HG03097 (cell line): ENCODE results near the gene RASGRF2.

Experiments
- ATAC-seq: cut with Tn5 transposase; IDR thresholded peaks from one replicate; pipeline ENCODE4 v1.9.1; 2021; ENCODE audit not compliant: unreplicated experiment, low FRiP score

Gene RASGRF2

DNA sequence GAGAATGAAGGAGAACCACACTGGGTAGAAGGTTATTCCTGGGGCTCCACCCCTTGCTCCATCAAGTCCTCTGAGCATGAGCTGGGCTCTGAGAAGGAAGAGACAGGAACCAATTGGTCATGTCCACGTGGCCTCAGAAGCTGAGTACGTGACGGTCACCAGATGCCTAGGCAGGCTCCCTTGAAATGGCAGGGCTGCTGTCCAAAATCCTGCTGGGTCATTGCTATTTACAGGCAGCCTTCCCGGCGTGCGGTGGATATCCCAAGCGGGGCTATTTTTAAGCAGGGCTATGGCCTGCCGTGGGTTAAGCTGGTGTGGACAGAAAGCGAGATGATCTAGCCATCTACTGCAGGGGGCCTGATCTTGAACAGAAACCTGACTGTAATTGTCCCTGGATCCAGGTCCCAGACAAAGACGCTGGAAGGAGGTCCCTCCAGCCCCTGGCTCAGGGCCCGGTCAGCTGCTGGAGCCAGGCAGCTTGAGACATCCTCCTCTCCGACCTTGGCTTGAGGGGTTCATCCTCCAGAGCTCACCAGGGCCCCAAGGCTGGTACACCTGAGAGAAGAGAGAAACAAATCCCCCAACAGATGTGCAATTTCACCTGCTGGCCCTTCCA, 272.4 kb downstream of the RASGRF2 start:
- ATAC-seq = no peak

DNA sequence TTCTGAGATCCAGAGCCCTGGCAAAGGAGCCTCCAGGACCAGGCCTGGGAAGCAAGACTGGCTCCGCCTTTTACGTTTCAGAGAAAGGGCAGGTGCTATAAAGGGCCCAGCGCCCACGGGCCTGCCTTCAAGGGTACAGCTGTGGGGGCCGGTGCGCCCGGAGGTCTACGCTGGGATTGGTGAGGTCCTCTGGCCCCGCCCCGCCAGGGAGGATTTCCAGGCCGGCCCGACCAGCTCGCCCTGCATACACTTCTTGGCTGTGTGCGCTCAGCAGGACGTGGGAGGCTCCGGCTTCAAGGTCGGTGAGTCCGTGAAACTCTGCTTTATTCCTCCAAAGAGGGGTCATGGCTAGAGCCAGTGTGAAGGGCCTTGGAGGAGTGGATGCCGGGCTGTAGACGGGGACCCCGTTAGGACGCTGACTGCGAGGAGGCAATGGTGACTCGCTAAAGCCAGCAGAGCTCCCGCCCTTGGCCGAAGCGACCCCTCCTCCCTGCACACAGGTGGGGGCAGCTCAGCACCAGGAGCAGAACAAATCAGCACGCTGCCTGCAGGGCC, 273.0 kb downstream of the RASGRF2 start, which contains the start of gene CKMT2:
Gene CKMT2, plus strand, starts transcription at position 243 of the 555 bp plus-strand sequence. CDS start 17,811 bp downstream, outside the sequence.
- ATAC-seq = no peak

DNA sequence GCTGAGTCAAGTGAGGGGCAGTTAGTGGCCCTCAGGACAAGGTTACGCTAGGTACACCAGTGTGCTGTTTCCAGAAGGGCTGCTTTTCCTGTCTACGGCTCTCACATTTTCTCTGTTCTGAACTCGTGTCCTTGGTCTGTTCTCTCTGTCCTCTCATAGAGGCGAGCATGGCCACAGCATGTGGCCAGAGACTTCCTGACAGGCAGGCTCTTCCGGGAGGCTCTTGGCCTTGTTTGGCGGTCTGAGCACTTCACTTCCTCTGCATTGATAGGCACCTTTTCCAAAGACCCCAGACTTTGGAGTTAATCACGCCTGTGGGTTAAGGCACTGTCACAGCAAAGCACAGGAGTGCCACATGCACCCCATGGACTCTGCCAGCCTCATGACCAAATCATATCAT, 274.1 kb downstream of the RASGRF2 start:
- no peak for ATAC-seq

DNA sequence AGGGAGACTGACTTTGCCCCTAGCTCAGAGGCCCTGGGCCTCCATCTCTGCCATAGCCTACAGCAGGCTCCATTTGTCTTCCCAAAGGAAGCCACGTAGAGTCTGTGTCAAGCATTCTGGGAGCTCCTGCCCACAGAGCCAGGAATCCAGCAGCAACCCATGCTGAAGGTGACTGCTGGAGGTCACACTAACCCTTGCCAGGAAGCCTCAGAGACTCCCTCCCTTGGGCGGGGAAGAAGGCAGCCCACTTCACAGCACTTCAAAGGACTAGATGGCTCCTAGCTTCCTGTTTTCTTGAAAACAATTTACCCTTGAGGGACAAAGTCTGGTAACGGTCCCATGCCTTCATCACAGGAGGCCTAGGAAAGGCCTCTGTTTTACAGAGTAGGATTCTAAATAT, 274.6 kb downstream of the RASGRF2 start:
- no peak for ATAC-seq

DNA sequence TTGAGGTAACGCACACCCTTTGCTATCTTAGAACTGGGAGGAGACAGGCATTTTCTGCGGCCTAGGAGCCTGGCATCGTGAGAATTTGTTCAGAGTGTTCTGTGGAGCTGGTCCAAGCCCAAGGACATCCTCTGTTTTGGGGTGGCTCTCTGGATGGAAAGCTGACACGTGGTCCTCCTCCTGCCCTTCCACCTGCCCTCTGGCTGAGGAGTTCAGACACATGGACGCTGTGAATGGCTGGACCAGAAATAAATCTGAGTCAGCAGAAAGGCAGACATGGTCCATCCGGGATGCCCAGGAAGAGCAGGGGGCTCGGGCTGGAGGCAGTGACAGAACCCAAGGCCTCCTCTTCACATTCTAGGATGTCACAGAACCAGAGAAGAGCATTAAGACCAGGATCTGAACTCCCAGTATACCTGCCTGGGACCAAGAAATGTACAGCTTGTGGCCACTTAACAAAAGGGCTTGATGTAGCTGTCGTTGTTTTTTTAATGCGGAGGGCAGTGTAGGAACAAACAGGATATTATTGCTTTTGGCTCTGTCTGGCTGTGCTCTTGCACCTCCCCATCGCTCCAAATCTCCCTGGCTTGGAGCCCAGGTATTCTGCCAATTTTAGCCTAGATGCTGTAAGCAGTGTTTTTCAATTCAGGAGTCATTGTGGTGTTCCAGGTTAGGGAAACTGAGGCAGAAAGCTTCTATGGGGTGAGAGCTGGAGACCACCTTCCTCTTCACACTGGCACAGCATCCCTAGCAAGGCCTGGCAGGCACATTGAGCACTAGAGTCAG, 275.3 kb downstream of the RASGRF2 start:
- no peak for ATAC-seq

DNA sequence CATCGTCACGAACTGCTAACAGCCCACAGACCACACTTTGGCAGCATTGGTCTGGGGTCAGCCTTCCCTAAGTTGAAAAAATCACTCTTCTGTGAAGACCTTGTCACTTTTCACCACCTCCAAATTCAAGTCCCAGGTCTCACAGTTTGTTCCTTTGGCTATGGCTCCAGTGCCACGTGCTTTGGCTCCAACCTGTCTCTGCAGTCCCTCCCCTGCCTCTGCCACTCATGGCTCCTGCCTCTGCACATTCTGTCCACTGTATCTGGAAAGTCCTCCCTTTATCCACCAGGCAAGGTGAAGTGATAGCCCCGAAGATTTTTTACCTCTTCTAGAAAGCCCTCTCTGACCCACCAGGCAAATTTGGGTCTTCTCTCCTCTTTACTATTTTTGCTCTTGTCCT, 278.3 kb downstream of the RASGRF2 start:
- ATAC-seq = no peak

DNA sequence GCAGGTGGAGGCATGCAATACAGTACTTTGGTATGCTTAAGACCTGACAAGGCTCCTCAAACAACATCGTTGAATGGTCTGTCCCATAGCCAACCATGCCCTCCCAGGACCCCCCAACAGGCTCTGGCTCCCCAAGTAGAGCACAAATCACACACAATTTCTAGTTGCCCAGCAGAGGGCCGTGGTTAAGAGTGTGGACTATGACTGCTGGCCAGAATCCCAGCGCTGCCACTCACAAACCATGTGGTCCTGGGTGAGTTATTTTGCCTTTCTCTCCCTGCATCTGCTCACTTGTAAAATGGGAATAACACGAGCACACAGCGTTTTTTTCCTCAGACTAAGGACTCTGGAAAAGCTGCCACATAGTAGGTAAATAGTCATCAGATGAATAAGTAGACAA, 279.4 kb downstream of the RASGRF2 start:
- no peak for ATAC-seq

DNA sequence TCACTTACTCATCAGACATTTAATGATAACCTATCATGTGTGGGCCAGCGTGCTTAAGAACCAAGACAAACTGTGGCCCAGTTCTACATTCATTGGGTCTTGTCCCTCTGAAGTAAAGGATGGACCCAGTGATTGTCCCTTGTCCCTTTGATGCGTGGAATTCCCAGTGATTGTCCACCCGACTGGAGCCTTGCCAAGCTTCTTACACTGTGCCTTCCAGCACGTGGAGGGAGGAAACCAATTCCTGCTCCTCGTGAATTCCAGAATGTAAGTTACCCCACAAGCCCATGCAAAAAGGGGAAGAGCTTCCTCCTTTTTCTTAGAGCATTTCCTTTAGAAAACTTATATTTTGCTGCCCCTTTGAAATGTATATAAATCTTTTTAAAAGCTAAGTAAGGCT, 280.8 kb downstream of the RASGRF2 start:
- ATAC-seq = no peak

DNA sequence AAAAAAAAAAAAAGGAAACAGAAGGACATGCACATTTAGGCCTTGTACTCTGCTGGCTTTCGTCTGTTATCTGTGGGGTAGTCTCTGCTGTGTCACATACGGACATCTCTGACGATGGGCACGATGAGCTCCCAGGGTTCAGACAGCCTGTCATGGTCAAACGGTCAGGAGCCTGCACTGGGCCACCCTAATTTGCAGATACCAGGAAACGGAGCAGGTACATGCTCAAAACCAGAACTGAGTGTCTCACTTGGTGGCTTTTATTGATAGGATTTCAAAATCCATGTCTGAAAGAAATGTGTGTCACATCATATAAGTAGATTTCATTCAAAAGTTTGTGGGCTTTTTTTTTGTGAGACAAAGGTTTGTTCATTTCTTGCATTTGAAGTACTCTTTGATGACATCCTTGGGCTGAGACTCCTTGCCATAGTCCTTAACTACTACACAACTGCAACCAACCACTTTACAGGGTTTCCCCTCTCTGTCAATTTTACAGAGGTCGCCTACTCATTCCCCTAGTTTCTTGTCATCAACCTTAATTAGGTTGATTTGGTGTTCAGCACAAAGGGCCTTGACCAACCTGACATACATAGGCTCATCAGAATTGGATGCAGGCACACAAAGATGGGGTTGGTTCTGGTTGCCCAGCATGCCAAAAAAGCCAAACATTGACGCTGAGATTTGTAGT, 281.9 kb downstream of the RASGRF2 start:
- ATAC-seq = no peak

DNA sequence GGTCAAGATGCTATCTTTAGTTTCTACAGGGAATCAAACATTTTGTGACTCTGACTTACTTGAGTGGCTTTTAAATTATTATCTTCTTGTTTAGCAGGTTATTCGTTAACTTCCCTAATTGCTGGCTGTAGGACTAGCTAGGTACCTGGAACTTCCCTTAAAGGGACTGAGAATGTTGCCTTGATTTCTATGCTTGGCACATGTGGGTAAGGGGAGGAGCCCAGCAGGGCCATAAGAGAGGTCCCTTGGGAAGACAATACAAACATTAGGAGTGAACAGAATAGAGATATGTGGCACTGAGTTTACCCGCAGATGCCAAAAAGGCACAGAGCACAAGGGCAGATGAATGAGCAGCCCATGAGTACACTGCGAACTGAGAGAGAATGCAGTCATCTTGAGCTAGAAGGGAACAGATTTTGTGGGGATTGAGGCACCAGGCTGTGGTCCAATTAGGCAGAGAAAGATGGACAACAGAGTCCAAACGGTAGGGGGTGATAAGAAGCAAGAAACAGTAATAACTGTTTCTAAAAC, 282.8 kb downstream of the RASGRF2 start:
- no peak for ATAC-seq

DNA sequence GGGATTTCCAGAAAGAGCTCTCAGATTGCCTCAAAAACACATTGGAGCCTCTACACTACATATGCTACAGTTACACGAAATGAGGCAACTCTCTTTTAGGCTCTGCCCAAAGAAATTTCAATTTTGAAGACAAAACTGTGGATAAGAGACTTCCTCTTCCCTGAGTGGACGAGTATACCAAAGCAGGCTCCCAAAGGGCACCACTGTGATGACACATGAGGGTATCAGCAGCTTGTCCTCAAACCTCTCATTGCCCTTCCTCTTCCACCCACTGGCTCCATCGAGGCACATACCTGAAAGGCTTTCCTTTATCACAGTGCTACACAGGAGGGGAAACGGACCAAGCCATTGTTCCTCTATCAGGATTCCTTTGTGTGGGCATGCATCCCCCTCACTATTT, 284.3 kb downstream of the RASGRF2 start:
- ATAC-seq = no peak

DNA sequence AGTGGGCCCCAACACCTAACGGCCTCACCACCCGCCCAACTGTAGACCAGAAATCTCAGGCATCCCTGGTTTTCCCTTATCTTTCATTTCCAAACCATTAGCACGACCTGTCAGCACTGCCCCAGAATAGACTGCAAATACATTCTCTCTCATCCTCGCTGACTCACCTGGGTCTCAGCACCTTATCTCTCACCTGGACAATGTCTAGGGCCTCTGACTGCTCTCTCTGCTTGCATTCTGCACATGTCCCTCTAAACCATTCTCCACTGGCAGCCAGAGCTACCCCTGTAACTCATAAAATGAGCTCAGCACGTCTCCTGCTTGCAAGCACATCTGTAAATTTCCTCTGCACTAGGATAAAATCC, 285.7 kb downstream of the RASGRF2 start:
- no peak for ATAC-seq

DNA sequence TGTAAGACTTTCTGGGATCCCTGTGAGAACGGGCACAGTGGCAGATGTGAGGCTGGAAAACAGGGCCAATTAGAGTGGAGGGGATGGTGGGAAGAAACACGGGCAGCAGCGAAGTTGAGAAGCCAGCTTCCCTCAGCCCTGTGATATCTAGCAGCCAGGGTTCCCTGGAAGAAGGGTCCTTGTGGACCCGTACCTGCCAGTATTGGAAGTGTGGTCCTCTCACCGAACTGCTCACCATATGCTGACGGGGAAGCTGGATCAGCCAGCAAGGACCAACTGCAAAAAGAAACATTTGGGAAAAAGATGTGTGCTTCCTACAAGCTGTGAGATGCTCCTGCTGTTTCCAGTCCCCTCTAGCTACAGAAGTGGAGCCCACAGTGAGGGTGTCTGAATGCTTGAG, 286.5 kb downstream of the RASGRF2 start:
- ATAC-seq = no peak

DNA sequence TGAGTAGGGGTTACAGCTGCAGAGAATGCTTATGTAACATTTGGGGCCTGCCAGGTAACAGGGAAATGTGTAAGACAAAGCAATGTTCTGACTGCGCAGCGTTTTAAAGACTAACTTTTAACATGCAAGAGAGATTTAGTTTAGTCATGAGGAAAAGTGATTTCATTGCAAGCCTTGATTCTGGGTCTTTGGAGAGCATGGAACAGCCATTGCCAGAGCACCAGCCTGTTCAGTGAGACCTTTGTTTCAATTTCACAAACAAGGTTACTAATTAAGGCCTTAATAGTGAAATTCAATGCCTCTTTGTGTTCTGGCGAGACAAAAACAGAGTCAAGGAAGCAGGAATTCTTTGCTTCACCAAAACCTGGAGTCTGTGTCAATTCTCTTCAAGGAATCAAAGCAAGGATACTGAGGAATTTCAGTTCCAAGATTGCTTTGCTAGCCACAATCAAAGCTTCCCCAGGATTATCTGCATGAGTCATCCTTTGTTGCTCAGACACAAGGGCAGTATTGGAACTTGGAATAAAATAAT, 287.3 kb downstream of the RASGRF2 start:
- ATAC-seq = no peak

DNA sequence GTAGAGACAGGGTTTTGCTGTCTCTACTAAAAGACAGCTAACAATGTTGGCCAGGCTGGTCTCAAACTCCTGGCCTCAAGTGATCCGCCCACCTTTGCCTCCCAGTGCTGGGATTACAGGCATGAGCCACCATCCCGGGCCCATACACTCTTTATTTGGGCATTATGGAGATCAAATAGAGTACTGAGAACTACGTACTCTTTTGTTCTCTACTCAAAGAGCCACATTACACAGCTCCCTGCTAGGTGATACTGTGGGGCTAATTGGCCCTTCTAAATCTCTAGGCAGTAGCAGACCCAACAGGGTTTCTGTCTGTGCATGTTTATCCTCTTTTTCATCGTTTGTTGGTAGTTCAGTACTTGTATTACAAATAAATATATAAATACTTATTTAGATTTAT, 289.1 kb downstream of the RASGRF2 start:
- no peak for ATAC-seq

DNA sequence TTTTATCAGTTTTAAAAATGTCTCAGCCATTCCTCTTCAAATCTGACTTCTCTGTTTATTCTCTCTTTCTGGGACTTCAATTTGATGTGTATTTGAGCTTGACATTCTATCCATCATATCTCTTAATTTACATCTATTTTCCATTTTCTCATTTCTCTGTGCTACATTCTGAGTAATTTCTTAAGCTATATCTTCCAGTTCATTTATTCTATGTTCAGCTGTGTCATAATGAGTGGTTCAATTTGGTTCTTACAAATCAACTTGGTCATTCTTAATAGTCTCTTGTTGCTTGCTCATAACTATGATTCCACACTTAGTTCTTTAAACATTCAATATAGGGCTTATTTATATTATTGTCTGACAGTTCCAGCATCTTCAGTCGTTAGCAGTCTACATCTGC, 289.8 kb downstream of the RASGRF2 start:
- no peak for ATAC-seq

DNA sequence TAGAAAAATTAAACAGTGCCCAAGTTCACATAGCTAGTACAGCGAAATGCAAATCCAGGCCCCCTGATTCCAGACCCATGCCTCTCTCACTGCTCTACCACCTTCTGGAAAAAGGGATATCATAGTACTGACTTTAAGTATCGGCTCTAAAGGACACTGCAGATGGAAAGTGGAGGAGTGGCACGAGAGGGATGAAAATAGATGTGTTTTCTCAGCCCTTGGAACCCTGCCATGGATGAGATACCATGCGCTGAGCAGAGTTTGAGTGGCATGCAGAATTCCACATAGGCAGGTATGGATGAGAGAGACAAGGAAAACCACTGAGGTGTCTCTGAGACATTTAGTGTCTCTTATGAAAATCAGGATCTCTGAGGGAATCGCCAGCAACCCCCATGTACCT, 291.8 kb downstream of the RASGRF2 start:
- no peak for ATAC-seq

DNA sequence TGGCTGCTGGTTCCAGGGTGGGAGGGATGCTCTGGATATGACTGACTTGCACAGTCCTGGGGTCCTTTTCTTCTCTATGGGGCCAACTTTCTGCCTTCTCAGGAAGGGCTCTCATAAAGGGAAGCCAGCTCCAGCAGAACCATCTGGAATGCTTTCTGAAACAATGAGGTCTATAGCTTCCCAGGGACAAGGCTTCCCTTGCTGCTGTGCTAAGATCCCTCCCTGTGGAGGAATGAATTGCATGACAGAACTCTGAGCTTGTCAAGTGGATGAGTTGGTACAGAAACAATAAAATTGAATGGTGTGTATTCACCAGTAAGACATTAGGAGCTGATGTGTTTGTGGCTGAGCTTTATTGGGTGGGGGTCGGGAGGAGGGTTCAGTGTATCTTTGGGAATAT, 292.7 kb downstream of the RASGRF2 start:
- ATAC-seq = no peak

DNA sequence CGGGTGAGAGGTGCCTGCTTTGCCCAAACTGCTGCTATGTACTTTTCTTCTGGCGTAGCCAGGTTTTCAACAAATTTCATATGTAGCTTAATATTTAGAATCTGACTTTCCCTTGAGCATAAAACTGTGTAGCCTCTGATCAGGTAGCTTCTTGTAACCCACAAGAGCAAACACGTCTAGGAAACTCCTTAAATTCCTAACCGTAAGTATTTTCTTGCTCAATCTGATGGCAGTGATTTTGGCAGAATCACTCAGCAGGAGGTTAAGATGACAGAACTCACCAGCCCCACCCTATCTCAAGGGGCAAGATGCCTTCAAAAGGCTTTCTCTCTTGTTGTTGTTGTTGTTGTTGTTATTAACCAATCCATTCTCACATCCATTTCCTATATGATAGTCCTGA, 293.7 kb downstream of the RASGRF2 start:
- ATAC-seq = no peak

DNA sequence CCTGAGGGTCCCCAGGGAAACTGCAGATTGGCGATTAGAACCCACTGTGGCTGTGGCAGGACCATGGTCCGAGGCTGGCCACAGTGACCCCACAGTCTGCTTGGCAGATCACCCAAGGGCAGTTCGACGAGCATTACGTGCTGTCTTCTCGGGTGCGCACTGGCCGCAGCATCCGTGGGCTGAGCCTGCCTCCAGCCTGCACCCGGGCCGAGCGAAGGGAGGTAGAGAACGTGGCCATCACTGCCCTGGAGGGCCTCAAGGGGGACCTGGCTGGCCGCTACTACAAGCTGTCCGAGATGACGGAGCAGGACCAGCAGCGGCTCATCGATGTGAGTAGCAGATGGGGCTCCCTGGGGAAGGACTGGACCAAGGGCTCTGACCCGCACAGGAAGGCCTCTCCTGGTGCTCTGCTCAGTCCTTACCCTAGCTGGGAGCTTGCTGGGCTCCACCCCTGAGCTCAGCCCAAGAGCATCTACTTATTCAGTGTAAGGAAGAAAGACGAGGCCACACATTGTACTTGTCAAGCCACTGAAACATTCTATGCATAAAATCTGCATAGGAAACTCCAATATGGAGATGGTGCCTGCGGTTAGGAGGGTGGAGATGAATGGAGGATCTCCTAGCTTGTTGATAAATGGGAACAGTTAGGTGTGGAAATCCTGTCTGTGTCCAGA, 294.9 kb downstream of the RASGRF2 start:
- no peak for ATAC-seq
